Gastroesophageal sphincter (tissue), 3 donors: ENCODE data around the gene CC2D2A.

ENCODE experiments used
- CTCF ChIP-seq, 4 experiments: fragments of 200-600 bp in 2 of 4; fragments of 450-650 bp in 2 of 4; sonication (generic) in 1 of 4; IDR thresholded peaks; one replicate each; pipeline ENCODE4 v1.5.1; 2017 to 2019; ENCODE audit warnings: antibody characterized with exemption in 4 of 4, mild to moderate bottlenecking in 2 of 4, moderate library complexity in 2 of 4
- POLR2A ChIP-seq, 2 donors: fragments of 450-650 bp; IDR thresholded peaks; one replicate each; pipeline ENCODE4 v1.6.1; 2017; ENCODE audit warnings: antibody characterized with exemption in 2 of 2, mild to moderate bottlenecking in 2 of 2, moderate library complexity in 1 of 2

GRCh38 chr4:15479913-15480185 lies 10.2 kb downstream of the CC2D2A start:
- TF ChIP-seq POLR2A (IDR thresholded peaks at IDR 0.05) (no peak), CTCF (IDR thresholded peaks at IDR 0.05) (no peak)
